Renal cortical epithelial cell (primary cell): Measurements from ENCODE around the gene ZCCHC3. TPM values are rescaled to one million over a fixed set of nuclear protein-coding genes. Genes with fewer than 3 reads are reported as not detected.
"Not testable (repeated sequence)": the region's sequence is repeated elsewhere in the genome, so short reads cannot be mapped to it uniquely, and the experiment has no call there.

Experiments used
- DNase-seq: peaks from one replicate; pipeline ENCODE4 v3.0.0-alpha.2; 2011; ENCODE audit warnings: low read depth
- total RNA-seq: library from RNA; depleted of rRNA; stranded (reverse); fragments of >200 nt; gene quantifications from 2 replicates; pipeline ENCODE4 v1.2.3, GENCODE V29; 2014

Gene ZCCHC3
- total RNA-seq, 1 donor from 2014 or later: 14.4 TPM

GRCh38 chr20:313402-313801 is 16.0 kb downstream of the ZCCHC3 start:
- DNase-seq: no peak

- DNase-seq: peak; percentile 76
These were observed 16.6 kb downstream of the ZCCHC3 start for GRCh38 chr20:313948-314347.

GRCh38 chr20:316316-317068 is 19.1 kb downstream of the ZCCHC3 start:
- DNase-seq: peak; percentile 29

GRCh38 chr20:324177-325044 is 27.0 kb downstream of the ZCCHC3 start:
- peak; percentile 70 for DNase-seq

GRCh38 chr20:325045-325888 is 27.9 kb downstream of the ZCCHC3 start, which contains the start of gene SOX12:
Gene SOX12 (plus strand): TSS chr20:325552. CDS start chr20:325925, 373 bp downstream.
- DNase-seq: peak; percentile 71

- DNase-seq: peak; percentile 45
These were observed 28.7 kb downstream of the ZCCHC3 start for GRCh38 chr20:325889-326644.

- no peak for DNase-seq
These were observed 29.3 kb downstream of the ZCCHC3 start for GRCh38 chr20:326645-327185.

GRCh38 chr20:327186-328026 is 30.0 kb downstream of the ZCCHC3 start:
- peak; percentile 79 for DNase-seq

GRCh38 chr20:328027-328974 is 30.9 kb downstream of the ZCCHC3 start:
- no peak for DNase-seq

- no peak for DNase-seq
These were observed 31.8 kb downstream of the ZCCHC3 start for GRCh38 chr20:328975-329695.

- no peak for DNase-seq
These were observed 32.5 kb downstream of the ZCCHC3 start for GRCh38 chr20:329851-330232.

- peak; percentile 54 for DNase-seq
These were observed 33.1 kb downstream of the ZCCHC3 start for GRCh38 chr20:330233-331149.

GRCh38 chr20:334578-334977 is 37.2 kb downstream of the ZCCHC3 start:
- no peak for DNase-seq

- DNase-seq: not testable (repeated sequence)
These were observed 38.7 kb downstream of the ZCCHC3 start for GRCh38 chr20:336040-336439.

- DNase-seq: peak; percentile 90
These were observed 44.3 kb downstream of the ZCCHC3 start for GRCh38 chr20:341682-342081.

- DNase-seq: no peak
These were observed 45.7 kb downstream of the ZCCHC3 start for GRCh38 chr20:343107-343506.

GRCh38 chr20:346033-346639 is 48.8 kb downstream of the ZCCHC3 start:
- DNase-seq: no peak
